Measurements from ENCODE around the gene EMC9.
A peak's percentile ranks its signal among the peaks of the same experiment; 100 is the strongest.

The EMC9 gene

GRCh38 chr14:24092110-24092504 is 49.3 kb downstream of the EMC9 start:
- Histone ChIP-seq H3K27ac (no peak overlapping the region), H2AFZ (no peak overlapping the region), H3K4me2 (ENCODE audit: low read length) (no peak overlapping the region), H3K4me3 (ENCODE audit: low read depth, low read length) (no peak overlapping the region), H3K36me3 (ENCODE audit: control insufficient read depth, insufficient read depth, low read length) (no peaks in the 10 kb centered on the region), H3K9ac (no peak overlapping the region), H3K27me3 (ENCODE audit: control insufficient read depth, insufficient read depth, low read length) (no peaks in the 10 kb centered on the region), H3K79me2 (peaks cover 8% of the 10 kb centered on the region), H3K4me1 (peaks cover 15% of the 10 kb centered on the region), H3K9me3 (ENCODE audit: control insufficient read depth, low read length) (no peaks in the 10 kb centered on the region)
- no peak for TF ChIP-seq CTCF (IDR thresholded peaks at IDR 0.05)

GRCh38 chr14:24089890-24090289 is 51.5 kb downstream of the EMC9 start:
- Histone ChIP-seq H3K9ac (no peak overlapping the region), H3K9me3 (ENCODE audit: control insufficient read depth, low read length) (no peaks in the 10 kb centered on the region), H3K4me3 (ENCODE audit: low read depth, low read length) (no peak overlapping the region), H3K4me1 (peaks cover 9% of the 10 kb centered on the region), H3K79me2 (no peaks in the 10 kb centered on the region), H3K4me2 (ENCODE audit: low read length) (peak overlapping the region; percentile 22), H3K27ac (no peak overlapping the region), H3K36me3 (ENCODE audit: control insufficient read depth, insufficient read depth, low read length) (no peaks in the 10 kb centered on the region), H2AFZ (no peak overlapping the region), H3K27me3 (ENCODE audit: control insufficient read depth, insufficient read depth, low read length) (no peaks in the 10 kb centered on the region)
- no peak for TF ChIP-seq CTCF (IDR thresholded peaks at IDR 0.05)
